T-helper 2 cell (primary cell): Measurements from ENCODE around the gene CGB2.
A peak's percentile ranks its signal among the peaks of the same experiment; 100 is the strongest.
"Not testable (repeated sequence)": the region's sequence is repeated elsewhere in the genome, so short reads cannot be mapped to it uniquely, and the experiment has no call there.

Experiments used
- DNase-seq, 5 experiments: peaks; one replicate each; pipeline versions ENCODE4 v3.0.0 to v3.0.0-alpha.2; 2012 to 2022

The CGB2 gene

GRCh38 chr19:49038557-49039276 is 7.0 kb downstream of the CGB2 start:
- DNase-seq, result not testable (repeated sequence)

- DNase-seq, result not testable (repeated sequence)
These were observed 8.0 kb downstream of the CGB2 start for GRCh38 chr19:49039736-49040135.

- no peak for DNase-seq
These were observed 10.5 kb downstream of the CGB2 start for GRCh38 chr19:49042177-49042576.

GRCh38 chr19:49042666-49043065 is 11.0 kb downstream of the CGB2 start:
- DNase-seq, result not testable (repeated sequence)

- not testable (repeated sequence) for DNase-seq
These were observed 11.9 kb downstream of the CGB2 start, which contains the start of gene CGB5 for GRCh38 chr19:49043548-49043947. Gene CGB5, plus strand, starts transcription at chr19:49043848. Its CDS starts 362 bp downstream, at chr19:49044210.

GRCh38 chr19:49049011-49049410 is 17.3 kb downstream of the CGB2 start, which contains the start of gene CGB8:
Gene CGB8, minus strand, starts transcription at chr19:49049111. Its CDS starts 372 bp downstream, at chr19:49048739.
- DNase-seq, result not testable (repeated sequence)

GRCh38 chr19:49049834-49050233 is 18.1 kb downstream of the CGB2 start:
- DNase-seq, result not testable (repeated sequence)

GRCh38 chr19:49050376-49051033 is 18.8 kb downstream of the CGB2 start:
- not testable (repeated sequence) for DNase-seq

GRCh38 chr19:49056101-49056901 is 24.6 kb downstream of the CGB2 start:
- DNase-seq, result peak in 4 of 5 experiments; percentile 26 to 63 (median 38)

GRCh38 chr19:49056902-49057596 is 25.4 kb downstream of the CGB2 start:
- DNase-seq, result not testable (repeated sequence)

GRCh38 chr19:49057636-49058234 is 26.0 kb downstream of the CGB2 start, which contains the start of gene CGB7:
Gene CGB7, minus strand, starts transcription at chr19:49057749. Its CDS starts 2,374 bp downstream, at chr19:49055375.
- DNase-seq, result peak in 3 of 5 experiments; percentile 17 to 37 (median 33)

- peak in 1 of 5 experiments; percentile 30 for DNase-seq
These were observed 26.9 kb downstream of the CGB2 start for GRCh38 chr19:49058562-49058961.

- no peak for DNase-seq
These were observed 27.4 kb downstream of the CGB2 start for GRCh38 chr19:49059053-49059452.

GRCh38 chr19:49061000-49061399 is 29.3 kb downstream of the CGB2 start:
- no peak for DNase-seq

GRCh38 chr19:49061445-49061844 is 29.8 kb downstream of the CGB2 start:
- no peak for DNase-seq

- DNase-seq, result no peak
These were observed 32.4 kb downstream of the CGB2 start for GRCh38 chr19:49064029-49064629.

- DNase-seq, result no peak
These were observed 33.3 kb downstream of the CGB2 start, which contains the start of gene NTF4 for GRCh38 chr19:49064768-49065611. Gene NTF4, minus strand, starts transcription at chr19:49064818. Its CDS starts 2,821 bp downstream, at chr19:49061997.

- DNase-seq, result no peak
These were observed 34.3 kb downstream of the CGB2 start for GRCh38 chr19:49065905-49066512.

- DNase-seq, result no peak
These were observed 35.9 kb downstream of the CGB2 start for GRCh38 chr19:49067554-49067953.

- DNase-seq, result no peak
These were observed 37.3 kb downstream of the CGB2 start for GRCh38 chr19:49069026-49069425.
